ENCODE results near the gene TNS4.

The TNS4 gene

DNA sequence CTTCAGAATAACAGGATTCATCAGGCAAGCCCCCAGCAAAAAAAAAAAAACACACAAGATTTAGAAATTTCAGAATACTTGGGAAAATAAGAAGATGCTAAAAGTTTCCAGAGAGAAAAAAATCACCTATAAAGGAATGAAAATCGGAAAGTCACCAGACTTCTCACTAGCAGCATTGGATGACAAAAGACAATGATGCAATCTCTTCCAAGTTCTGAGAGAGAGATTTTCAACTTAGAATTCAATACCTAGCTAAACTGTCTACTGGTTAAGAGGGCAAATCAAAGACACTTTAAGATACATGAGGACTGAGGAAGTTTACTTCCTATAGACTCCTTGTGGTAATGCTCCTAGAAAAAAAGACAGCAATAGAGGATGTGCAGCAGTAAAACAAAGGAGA, 23.9 kb upstream of the TNS4 start:
- no peak overlapping the region for H3K27ac ChIP-seq (ENCODE audit: low read depth, low read length)
- H3K9ac ChIP-seq (ENCODE audit: low read length in 5 of 5): no peak overlapping the region
- H3K9me3 ChIP-seq (ENCODE audit: control insufficient read depth in 5 of 5, low read length in 5 of 5): no peaks in the 10 kb centered on the region
- peaks cover 0 to 6% (median 2%) of the 10 kb centered on the region in 5 donors for H3K4me1 ChIP-seq (ENCODE audit: control insufficient read depth in 5 of 5, insufficient read depth in 5 of 5, low read length in 5 of 5)
- no peaks in the 10 kb centered on the region for H3K27me3 ChIP-seq (ENCODE audit: control insufficient read depth in 5 of 5, insufficient read depth in 4 of 5, low read length in 5 of 5)
- no peaks in the 10 kb centered on the region for H3K36me3 ChIP-seq (ENCODE audit: control insufficient read depth in 5 of 5, insufficient read depth in 5 of 5, low read length in 5 of 5)
- H3K4me3 ChIP-seq (ENCODE audit: low read depth in 1 of 5, low read length in 5 of 5): no peak overlapping the region

DNA sequence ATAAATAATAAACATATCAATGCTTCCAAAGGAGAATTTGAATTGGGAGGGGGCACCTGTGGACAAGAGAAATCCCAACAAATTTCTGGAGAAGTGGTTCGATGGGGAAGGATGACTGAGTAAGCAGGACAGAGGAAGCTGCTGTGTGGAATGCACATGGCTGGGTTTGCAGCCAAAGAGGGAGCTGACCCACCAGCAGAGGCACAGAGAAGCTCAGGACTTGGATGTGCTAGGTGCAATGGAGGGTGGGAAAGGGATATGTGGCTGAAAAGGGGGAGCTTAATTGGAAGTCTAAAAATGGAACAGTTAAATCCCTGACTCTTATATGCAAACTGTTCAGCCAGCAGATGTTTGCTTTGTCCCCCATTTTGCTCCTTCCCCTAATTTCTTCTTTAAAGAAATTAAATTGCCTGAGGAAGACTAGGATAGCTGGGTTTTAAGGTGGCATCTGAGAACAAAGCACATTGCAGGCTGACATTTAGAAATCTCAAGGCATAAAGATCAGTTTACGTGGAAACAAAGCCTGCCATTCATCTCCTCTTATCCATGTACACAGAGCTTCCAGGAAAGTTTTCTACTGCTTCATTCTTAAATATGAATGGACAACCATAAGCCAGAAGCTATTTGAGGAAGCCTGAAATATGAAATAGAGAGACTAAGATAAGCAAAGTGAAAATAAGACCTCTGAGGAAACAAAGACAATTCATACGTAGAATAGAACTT, 23.0 kb upstream of the TNS4 start:
- Histone ChIP-seq H3K4me1 (ENCODE audit: control insufficient read depth in 5 of 5, insufficient read depth in 5 of 5, low read length in 5 of 5) (peaks cover 0 to 6% (median 2%) of the 10 kb centered on the region in 5 donors), H3K9me3 (ENCODE audit: control insufficient read depth in 5 of 5, low read length in 5 of 5) (no peaks in the 10 kb centered on the region), H3K27ac (ENCODE audit: low read depth, low read length) (no peak overlapping the region), H3K9ac (ENCODE audit: low read length in 5 of 5) (no peak overlapping the region), H3K27me3 (ENCODE audit: control insufficient read depth in 5 of 5, insufficient read depth in 4 of 5, low read length in 5 of 5) (no peaks in the 10 kb centered on the region), H3K4me3 (ENCODE audit: low read depth in 1 of 5, low read length in 5 of 5) (no peak overlapping the region), H3K36me3 (ENCODE audit: control insufficient read depth in 5 of 5, insufficient read depth in 5 of 5, low read length in 5 of 5) (no peaks in the 10 kb centered on the region)

DNA sequence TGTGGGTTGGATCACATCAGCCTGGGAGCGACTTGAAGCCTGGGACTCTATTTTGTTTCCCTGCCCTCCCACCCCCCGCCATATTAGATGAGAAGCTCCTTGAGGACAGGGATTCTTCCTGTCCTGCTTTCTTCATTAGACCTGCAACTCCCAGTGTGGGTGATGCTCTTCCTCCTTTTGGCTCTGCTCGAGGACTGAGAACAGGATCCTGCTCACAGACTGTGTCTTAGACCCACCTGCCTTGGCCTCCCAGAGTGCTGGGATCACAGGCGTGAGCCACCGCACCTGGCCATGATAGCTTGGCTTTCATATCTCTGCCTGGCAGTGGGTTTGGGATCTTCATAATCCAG, 21.5 kb upstream of the TNS4 start:
- Histone ChIP-seq H3K36me3 (ENCODE audit: control insufficient read depth in 5 of 5, insufficient read depth in 5 of 5, low read length in 5 of 5) (no peaks in the 10 kb centered on the region), H3K9ac (ENCODE audit: low read length in 5 of 5) (no peak overlapping the region), H3K9me3 (ENCODE audit: control insufficient read depth in 5 of 5, low read length in 5 of 5) (no peaks in the 10 kb centered on the region), H3K4me3 (ENCODE audit: low read depth in 1 of 5, low read length in 5 of 5) (no peak overlapping the region), H3K27me3 (ENCODE audit: control insufficient read depth in 5 of 5, insufficient read depth in 4 of 5, low read length in 5 of 5) (no peaks in the 10 kb centered on the region), H3K27ac (ENCODE audit: low read depth, low read length) (no peak overlapping the region), H3K4me1 (ENCODE audit: control insufficient read depth in 5 of 5, insufficient read depth in 5 of 5, low read length in 5 of 5) (peaks cover 0 to 6% (median 2%) of the 10 kb centered on the region in 5 donors)

DNA sequence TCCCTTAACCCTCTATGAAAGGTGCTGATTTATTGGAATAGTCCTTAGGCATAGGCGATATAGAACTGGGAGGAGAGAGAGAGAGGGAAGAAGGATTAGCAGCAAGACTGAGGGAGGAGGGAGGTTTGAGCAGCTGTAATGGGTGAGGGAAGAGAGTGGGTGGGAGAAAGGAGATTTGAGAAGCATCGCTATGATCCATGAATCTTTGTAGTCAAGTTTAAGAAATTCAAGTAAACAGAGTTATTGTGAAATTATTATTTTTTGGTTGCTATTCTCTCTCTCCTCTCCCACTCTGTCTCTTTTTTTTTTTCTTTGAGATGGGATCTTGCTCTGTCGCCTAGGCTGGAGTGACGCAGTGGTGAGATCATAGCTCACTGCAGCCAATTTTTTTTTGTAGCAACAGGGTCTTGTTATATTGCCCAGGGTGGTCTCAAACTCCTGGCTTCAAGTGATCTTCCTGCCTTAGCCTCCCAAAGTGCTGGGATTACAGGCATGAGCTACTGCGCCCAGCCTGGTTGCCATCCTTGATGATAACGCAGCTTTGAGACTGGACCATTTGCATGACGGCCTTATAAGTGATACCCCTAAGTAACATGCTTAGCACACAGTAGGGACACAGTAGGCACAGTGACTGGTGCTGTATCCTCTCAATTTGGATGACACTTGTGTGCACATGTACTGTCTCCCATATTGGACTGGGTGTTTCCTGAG, 21.0 kb upstream of the TNS4 start:
- Histone ChIP-seq H3K27ac (ENCODE audit: low read depth, low read length) (no peak overlapping the region), H3K4me3 (ENCODE audit: low read depth in 1 of 5, low read length in 5 of 5) (no peak overlapping the region), H3K4me1 (ENCODE audit: control insufficient read depth in 5 of 5, insufficient read depth in 5 of 5, low read length in 5 of 5) (peaks cover 0 to 6% (median 3%) of the 10 kb centered on the region in 5 donors), H3K9me3 (ENCODE audit: control insufficient read depth in 5 of 5, low read length in 5 of 5) (no peaks in the 10 kb centered on the region), H3K9ac (ENCODE audit: low read length in 5 of 5) (no peak overlapping the region), H3K27me3 (ENCODE audit: control insufficient read depth in 5 of 5, insufficient read depth in 4 of 5, low read length in 5 of 5) (no peaks in the 10 kb centered on the region), H3K36me3 (ENCODE audit: control insufficient read depth in 5 of 5, insufficient read depth in 5 of 5, low read length in 5 of 5) (no peaks in the 10 kb centered on the region)

DNA sequence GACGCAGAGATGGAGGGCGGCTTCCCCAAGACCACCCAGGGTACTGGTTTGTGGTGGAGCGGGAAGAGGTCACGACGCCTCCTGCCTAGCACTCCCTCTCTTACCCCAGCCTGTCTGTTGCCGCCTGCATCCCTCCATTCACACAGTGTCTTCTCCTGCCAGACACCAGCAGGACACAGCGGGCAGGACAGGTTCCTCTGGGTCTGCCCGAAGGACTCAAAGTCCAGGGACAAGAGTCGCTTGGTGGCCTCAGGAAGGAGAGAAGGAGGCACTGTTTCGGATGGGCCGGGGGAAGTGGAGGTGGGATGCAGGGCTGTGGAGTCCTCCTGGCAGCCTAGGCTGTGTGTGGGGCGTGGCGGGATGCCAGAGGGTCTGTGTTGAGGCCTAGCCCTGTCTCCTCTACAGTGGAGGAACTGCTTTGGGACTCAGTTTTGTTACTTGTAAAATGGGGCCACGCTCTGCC, 19.6 kb upstream of the TNS4 start:
- Histone ChIP-seq H3K9ac (ENCODE audit: low read length in 5 of 5) (no peak overlapping the region), H3K36me3 (ENCODE audit: control insufficient read depth in 5 of 5, insufficient read depth in 5 of 5, low read length in 5 of 5) (no peaks in the 10 kb centered on the region), H3K27ac (ENCODE audit: low read depth, low read length) (no peak overlapping the region), H3K27me3 (ENCODE audit: control insufficient read depth in 5 of 5, insufficient read depth in 4 of 5, low read length in 5 of 5) (no peaks in the 10 kb centered on the region), H3K4me1 (ENCODE audit: control insufficient read depth in 5 of 5, insufficient read depth in 5 of 5, low read length in 5 of 5) (peaks cover 2 to 15% (median 4%) of the 10 kb centered on the region in 5 donors), H3K9me3 (ENCODE audit: control insufficient read depth in 5 of 5, low read length in 5 of 5) (no peaks in the 10 kb centered on the region), H3K4me3 (ENCODE audit: low read depth in 1 of 5, low read length in 5 of 5) (no peak overlapping the region)

DNA sequence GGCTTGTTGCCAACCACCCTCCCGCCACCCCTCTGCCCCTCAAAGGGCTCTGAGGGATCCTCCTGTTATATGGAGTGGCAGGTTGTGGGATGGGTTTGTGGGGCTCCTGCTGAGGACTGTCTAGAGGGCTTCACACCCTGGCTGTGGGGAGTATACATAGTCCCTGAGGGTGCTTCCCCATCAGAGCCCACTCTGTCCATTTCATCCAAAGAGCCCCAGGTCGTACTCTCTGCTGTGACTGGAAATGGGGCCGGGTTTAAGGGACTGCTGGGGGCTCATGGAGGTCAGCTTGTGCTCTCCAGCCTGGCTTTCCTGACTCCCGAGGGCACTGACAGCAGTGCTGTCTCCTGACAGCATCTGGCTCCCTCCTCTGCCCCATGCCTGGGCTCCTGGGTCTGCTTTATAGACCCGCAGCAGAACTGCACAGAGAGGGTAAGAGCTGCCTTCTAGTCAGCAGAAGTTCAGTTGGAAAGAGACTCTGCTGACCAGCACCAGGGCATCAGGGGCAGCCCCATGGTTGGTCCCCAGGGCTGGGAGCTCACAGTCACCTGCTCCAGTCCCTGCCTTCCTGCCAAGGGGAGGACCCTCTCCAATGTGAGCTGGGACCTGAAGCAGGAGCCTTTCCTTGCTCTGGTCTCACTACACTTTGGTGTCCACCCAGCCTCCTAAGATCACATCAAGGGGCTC, 17.8 kb upstream of the TNS4 start:
- Histone ChIP-seq H3K4me3 (ENCODE audit: low read depth in 1 of 5, low read length in 5 of 5) (no peak overlapping the region), H3K27me3 (ENCODE audit: control insufficient read depth in 5 of 5, insufficient read depth in 4 of 5, low read length in 5 of 5) (no peaks in the 10 kb centered on the region), H3K36me3 (ENCODE audit: control insufficient read depth in 5 of 5, insufficient read depth in 5 of 5, low read length in 5 of 5) (no peaks in the 10 kb centered on the region), H3K9ac (ENCODE audit: low read length in 5 of 5) (no peak overlapping the region), H3K9me3 (ENCODE audit: control insufficient read depth in 5 of 5, low read length in 5 of 5) (no peaks in the 10 kb centered on the region), H3K4me1 (ENCODE audit: control insufficient read depth in 5 of 5, insufficient read depth in 5 of 5, low read length in 5 of 5) (peaks cover 2 to 15% (median 4%) of the 10 kb centered on the region in 5 donors), H3K27ac (ENCODE audit: low read depth, low read length) (no peak overlapping the region)

DNA sequence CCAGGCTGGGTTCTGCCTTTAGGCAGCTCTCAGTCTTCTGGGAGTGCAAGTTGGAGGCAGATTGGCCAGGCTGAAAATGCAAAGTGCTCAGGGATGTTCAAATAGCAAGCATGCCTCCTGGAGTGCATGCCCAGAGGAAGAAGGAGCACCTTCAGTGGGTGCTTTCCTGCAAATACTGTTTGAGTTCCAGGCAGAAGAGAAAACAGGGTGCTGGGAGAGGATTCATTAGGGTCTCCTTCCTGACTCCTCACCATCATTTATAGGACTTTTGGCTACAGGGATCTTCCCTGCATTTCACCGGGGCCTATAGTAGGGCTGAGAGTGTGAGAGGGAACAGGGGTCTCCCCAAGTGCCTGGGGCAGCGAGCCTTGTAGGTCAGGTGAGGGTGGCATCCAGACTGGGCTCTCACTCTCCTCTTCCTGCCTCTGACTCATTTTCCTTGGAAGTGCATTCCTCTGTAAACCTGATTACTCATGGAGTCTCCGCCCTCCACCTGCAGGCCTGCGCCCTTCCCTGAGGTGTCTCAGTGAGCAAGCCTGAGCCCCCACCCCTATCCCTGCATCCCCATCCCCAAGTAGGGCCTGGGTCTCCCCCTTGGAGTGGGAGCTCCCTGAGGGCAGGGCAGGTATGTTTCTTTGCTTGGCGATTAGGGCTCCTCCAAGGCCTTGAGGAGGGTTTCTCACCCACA, 17.1 kb upstream of the TNS4 start:
- H3K9me3 ChIP-seq (ENCODE audit: control insufficient read depth in 5 of 5, low read length in 5 of 5): no peaks in the 10 kb centered on the region
- H3K9ac ChIP-seq (ENCODE audit: low read length in 5 of 5): no peak overlapping the region
- H3K4me1 ChIP-seq (ENCODE audit: control insufficient read depth in 5 of 5, insufficient read depth in 5 of 5, low read length in 5 of 5): peaks cover 2 to 15% (median 4%) of the 10 kb centered on the region in 5 donors
- H3K27me3 ChIP-seq (ENCODE audit: control insufficient read depth in 5 of 5, insufficient read depth in 4 of 5, low read length in 5 of 5): peaks cover 0 to 3% (median 0%) of the 10 kb centered on the region in 5 donors
- no peaks in the 10 kb centered on the region for H3K36me3 ChIP-seq (ENCODE audit: control insufficient read depth in 5 of 5, insufficient read depth in 5 of 5, low read length in 5 of 5)
- no peak overlapping the region for H3K27ac ChIP-seq (ENCODE audit: low read depth, low read length)
- H3K4me3 ChIP-seq (ENCODE audit: low read depth in 1 of 5, low read length in 5 of 5): no peak overlapping the region

DNA sequence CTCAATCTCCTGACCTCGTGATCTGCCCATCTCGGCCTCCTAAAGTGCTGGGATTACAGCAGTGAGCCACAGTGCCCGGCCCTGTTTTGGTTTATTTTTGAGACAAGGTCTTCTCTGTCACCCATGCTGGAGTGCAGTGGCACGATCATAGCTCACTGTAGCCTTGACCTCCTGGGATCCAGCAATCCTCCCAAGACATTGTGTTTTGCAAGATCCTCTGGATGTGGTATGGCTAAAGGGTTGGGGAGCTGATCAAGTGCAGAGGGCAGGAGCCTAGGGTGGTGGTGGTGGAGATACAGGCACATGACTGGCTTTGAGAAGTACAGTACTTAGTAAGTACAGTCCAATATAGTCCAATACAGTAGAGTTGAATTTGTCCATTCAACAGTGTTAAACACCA, 16.6 kb upstream of the TNS4 start:
- Histone ChIP-seq H3K9ac (ENCODE audit: low read length in 5 of 5) (no peak overlapping the region), H3K27me3 (ENCODE audit: control insufficient read depth in 5 of 5, insufficient read depth in 4 of 5, low read length in 5 of 5) (peaks cover 0 to 3% (median 0%) of the 10 kb centered on the region in 5 donors), H3K36me3 (ENCODE audit: control insufficient read depth in 5 of 5, insufficient read depth in 5 of 5, low read length in 5 of 5) (no peaks in the 10 kb centered on the region), H3K27ac (ENCODE audit: low read depth, low read length) (no peak overlapping the region), H3K9me3 (ENCODE audit: control insufficient read depth in 5 of 5, low read length in 5 of 5) (no peaks in the 10 kb centered on the region), H3K4me1 (ENCODE audit: control insufficient read depth in 5 of 5, insufficient read depth in 5 of 5, low read length in 5 of 5) (peaks cover 2 to 15% (median 4%) of the 10 kb centered on the region in 5 donors), H3K4me3 (ENCODE audit: low read depth in 1 of 5, low read length in 5 of 5) (no peak overlapping the region)

DNA sequence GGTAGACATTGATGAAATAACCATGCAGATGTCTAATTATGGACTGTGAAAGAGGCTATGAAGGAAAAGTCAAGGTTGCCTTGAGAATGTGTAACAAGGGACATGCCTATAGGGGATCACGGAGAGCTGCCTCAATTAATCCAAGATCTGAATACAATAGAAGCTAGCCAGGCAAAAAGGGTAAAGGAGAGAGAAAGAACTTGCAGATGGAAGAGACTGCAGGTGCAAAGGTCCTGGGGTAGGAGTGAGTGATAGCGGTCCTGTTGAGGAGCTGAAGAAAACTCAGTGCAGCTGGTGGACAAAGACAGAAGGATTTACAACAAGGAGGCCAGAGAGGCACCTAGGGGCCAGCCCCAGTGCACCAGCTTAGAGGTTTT, 15.9 kb upstream of the TNS4 start:
- H3K27me3 ChIP-seq (ENCODE audit: control insufficient read depth in 5 of 5, insufficient read depth in 4 of 5, low read length in 5 of 5): peaks cover 0 to 3% (median 0%) of the 10 kb centered on the region in 5 donors
- no peaks in the 10 kb centered on the region for H3K36me3 ChIP-seq (ENCODE audit: control insufficient read depth in 5 of 5, insufficient read depth in 5 of 5, low read length in 5 of 5)
- no peaks in the 10 kb centered on the region for H3K9me3 ChIP-seq (ENCODE audit: control insufficient read depth in 5 of 5, low read length in 5 of 5)
- H3K9ac ChIP-seq (ENCODE audit: low read length in 5 of 5): no peak overlapping the region
- no peak overlapping the region for H3K4me3 ChIP-seq (ENCODE audit: low read depth in 1 of 5, low read length in 5 of 5)
- H3K4me1 ChIP-seq (ENCODE audit: control insufficient read depth in 5 of 5, insufficient read depth in 5 of 5, low read length in 5 of 5): peaks cover 0 to 15% (median 4%) of the 10 kb centered on the region in 5 donors
- no peak overlapping the region for H3K27ac ChIP-seq (ENCODE audit: low read depth, low read length)
